WTC11 (cell line): ENCODE results near the gene RBX1. TPM values are rescaled to one million over a fixed set of nuclear protein-coding genes. Genes with fewer than 3 reads are reported as not detected.

Experiments
- ATAC-seq: fragments of 200-7000 bp; cut with Tn5 transposase; 2 replicates; pipeline ENCODE4 v1.10.0; 2021; ENCODE audit warnings: mild to moderate bottlenecking, moderate library complexity
- CTCF ChIA-PET: fragments of 300-600 bp; sonication (Branson Sonifier 250); formaldehyde crosslinking; loops from one replicate; lab custom pipeline; 2021; ENCODE audit warnings: antibody characterized with exemption; lab: Charles Lee
- POLR2A ChIA-PET: fragments of 350-600 bp; sonication (Branson Sonifier 250); formaldehyde crosslinking; loops from one replicate; lab custom pipeline; 2021; ENCODE audit warnings: antibody characterized with exemption; lab: Charles Lee
- DNase-seq: peaks from one replicate; pipeline ENCODE4 v3.0.0; 2021; ENCODE audit warnings: low spot score
- H3K27ac Mint-ChIP-seq: 2 replicates; pipeline ENCODE4 v1.8.0; 2021; ENCODE audit warnings: mixed read lengths
- H3K27me3 Mint-ChIP-seq: 2 replicates; pipeline ENCODE4 v1.8.0; 2021; ENCODE audit warnings: low read depth, mild to moderate bottlenecking, moderate library complexity, mixed read lengths
- H3K36me3 Mint-ChIP-seq: 2 replicates; pipeline ENCODE4 v1.8.0; 2021; ENCODE audit warnings: mixed read lengths
- H3K4me1 Mint-ChIP-seq: 2 replicates; pipeline ENCODE4 v1.8.0; 2022; ENCODE audit warnings: mixed read lengths
- H3K4me3 Mint-ChIP-seq: 2 replicates; pipeline ENCODE4 v1.8.0; 2021; ENCODE audit warnings: mild to moderate bottlenecking, moderate library complexity, mixed read lengths
- H3K9me3 Mint-ChIP-seq: 2 replicates; pipeline ENCODE4 v1.8.0; 2021; ENCODE audit warnings: mixed read lengths
- CBFB ChIP-seq: sonication (generic); formaldehyde crosslinking; IDR thresholded peaks from 2 replicates; pipeline ENCODE4 v1.8.1; 2022; ENCODE audit warnings: mild to moderate bottlenecking, low read depth, missing genetic modification reagents
- CREM ChIP-seq: sonication (generic); formaldehyde crosslinking; IDR thresholded peaks from 2 replicates; pipeline ENCODE4 v1.8.1; 2022; ENCODE audit warnings: mild to moderate bottlenecking, missing genetic modification reagents, moderate library complexity
- ETV6 ChIP-seq: sonication (generic); formaldehyde crosslinking; IDR thresholded peaks from 2 replicates; pipeline ENCODE4 v1.8.1; 2022; ENCODE audit warnings: mild to moderate bottlenecking, missing genetic modification reagents
- GABPB1 ChIP-seq: sonication (generic); formaldehyde crosslinking; IDR thresholded peaks from 2 replicates; pipeline ENCODE4 v1.8.1; 2023; ENCODE audit warnings: mild to moderate bottlenecking, missing genetic modification reagents
- MXD4 ChIP-seq: fragments of 250-450 bp; sonication (Bioruptor Pico); IDR thresholded peaks from 2 replicates; pipeline ENCODE4 v1.8.0; 2021; ENCODE audit warnings: mild to moderate bottlenecking, moderate library complexity, borderline replicate concordance
- NR1H2 ChIP-seq: sonication (generic); formaldehyde crosslinking; IDR thresholded peaks from 2 replicates; pipeline ENCODE4 v1.9.0; 2021; ENCODE audit warnings: mild to moderate bottlenecking, moderate library complexity, missing genetic modification reagents
- NR2C2 ChIP-seq: sonication (generic); formaldehyde crosslinking; IDR thresholded peaks from 2 replicates; pipeline ENCODE4 v1.8.0; 2022; ENCODE audit warnings: mild to moderate bottlenecking, missing genetic modification reagents
- OVOL2 ChIP-seq: fragments of 250-450 bp; sonication (Bioruptor Pico); IDR thresholded peaks from 2 replicates; pipeline ENCODE4 v1.9.0; 2021; ENCODE audit warnings: mild to moderate bottlenecking, borderline replicate concordance
- PRRX2 ChIP-seq: fragments of 250-450 bp; sonication (Bioruptor Pico); IDR thresholded peaks from 2 replicates; pipeline ENCODE4 v1.8.0; 2021; ENCODE audit warnings: mild to moderate bottlenecking
- SMAD3 ChIP-seq: sonication (generic); formaldehyde crosslinking; IDR thresholded peaks from 2 replicates; pipeline ENCODE4 v1.8.0; 2022; ENCODE audit warnings: missing genetic modification reagents, mild to moderate bottlenecking, borderline replicate concordance
- SP1 ChIP-seq: sonication (generic); formaldehyde crosslinking; conservative IDR thresholded peaks from 2 replicates; pipeline ENCODE4 v1.8.1; 2022; ENCODE audit warnings: missing genetic modification reagents
- ZNF121 ChIP-seq: sonication (generic); formaldehyde crosslinking; IDR thresholded peaks from 2 replicates; pipeline ENCODE4 v1.8.0; 2023; ENCODE audit warnings: missing genetic modification reagents
- ZNF219 ChIP-seq: sonication (generic); formaldehyde crosslinking; IDR thresholded peaks from 2 replicates; pipeline ENCODE4 v1.8.0; 2023; ENCODE audit warnings: missing genetic modification reagents, mild to moderate bottlenecking, borderline replicate concordance
- ZNF416 ChIP-seq: fragments of 250-450 bp; sonication (Bioruptor Pico); IDR thresholded peaks from 2 replicates; pipeline ENCODE4 v1.9.0; 2021; ENCODE audit warnings: mild to moderate bottlenecking, inconsistent platforms
- ZNF423 ChIP-seq: fragments of 250-450 bp; sonication (Bioruptor Pico); IDR thresholded peaks from 2 replicates; pipeline ENCODE4 v2.1.2; 2022; ENCODE audit warnings: mild to moderate bottlenecking, moderate library complexity
- total RNA-seq: library from RNA; stranded (reverse); gene quantifications from 3 replicates; pipeline ENCODE4 v1.2.3, GENCODE V29; 2021
- TF ChIP-seq, protein P1 (sequence below): sonication (generic); formaldehyde crosslinking; IDR thresholded peaks from 2 replicates; pipeline ENCODE4 v1.8.1; 2022; ENCODE audit warnings: mild to moderate bottlenecking, missing genetic modification reagents, moderate library complexity, borderline replicate concordance
- TF ChIP-seq, protein P2 (sequence below): sonication (generic); formaldehyde crosslinking; IDR thresholded peaks from 2 replicates; pipeline ENCODE4 v1.8.0; 2022; ENCODE audit warnings: mild to moderate bottlenecking, missing genetic modification reagents
- TF ChIP-seq, protein P3 (sequence below): sonication (generic); formaldehyde crosslinking; IDR thresholded peaks from 2 replicates; pipeline ENCODE4 v1.8.1; 2023; ENCODE audit warnings: mild to moderate bottlenecking, missing genetic modification reagents
- TF ChIP-seq, protein P4 (sequence below): sonication (generic); formaldehyde crosslinking; IDR thresholded peaks from 2 replicates; pipeline ENCODE4 v1.8.1; 2022; ENCODE audit warnings: low read depth, missing genetic modification reagents, borderline replicate concordance
- TF ChIP-seq, protein P5 (sequence below): sonication (generic); formaldehyde crosslinking; IDR thresholded peaks from 2 replicates; pipeline ENCODE4 v1.8.1; 2022; ENCODE audit warnings: missing genetic modification reagents, borderline replicate concordance

Gene RBX1
- total RNA-seq, 1 experiment from 2014 or later, result 70.8 TPM

DNA sequence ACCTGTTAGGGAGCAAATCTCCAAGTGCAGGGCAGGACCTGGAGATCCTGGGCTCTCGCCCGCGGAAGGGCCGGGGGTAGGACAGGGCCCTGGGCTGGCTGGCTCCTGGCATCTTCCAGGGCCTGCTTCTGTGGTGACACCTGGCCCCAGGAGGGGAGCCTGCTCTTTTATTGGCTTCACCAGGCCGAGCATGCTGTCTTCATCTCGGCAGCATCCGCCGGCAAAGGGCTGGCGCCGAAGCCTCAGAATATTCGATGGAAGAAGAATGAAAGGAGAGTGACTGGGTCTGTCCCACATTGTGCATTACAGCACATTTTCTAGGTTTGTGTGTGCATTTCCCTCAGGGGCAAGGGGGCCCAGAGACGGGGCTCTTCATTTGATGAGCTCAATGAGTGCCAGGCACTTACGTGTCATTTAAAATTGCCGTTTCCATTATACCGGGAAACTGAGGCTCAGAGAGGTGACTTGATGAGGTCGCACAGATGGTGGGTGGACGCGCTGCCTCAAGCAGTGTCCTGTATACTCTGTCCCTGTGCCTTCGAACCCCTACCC is 70.0 kb downstream of the RBX1 start:
- ChIA-PET POLR2A (interaction anchor here (0.7 to 2.6 kb wide), 4 partner anchors 10 to 805 kb away, joined by 3 to 31 read pairs (median 6); partner anchors contain the start of genes EP300 and RBX1), CTCF (interaction anchor here (1.0 to 2.6 kb wide), 3 partner anchors 99 to 217 kb away, joined by 6 to 12 read pairs (median 6); no protein-coding TSS in a partner anchor)
- Mint-ChIP-seq H3K27ac (peak overlapping the region; percentile 90), H3K27me3 (peaks cover 7% of the 10 kb centered on the region), H3K9me3 (no peaks in the 10 kb centered on the region), H3K4me1 (peaks cover 21% of the 10 kb centered on the region), H3K36me3 (no peaks in the 10 kb centered on the region), H3K4me3 (peak overlapping the region; percentile 91)
- peak; percentile 32 for DNase-seq
- peak; percentile 13 for ATAC-seq
- TF ChIP-seq, protein P1, sequence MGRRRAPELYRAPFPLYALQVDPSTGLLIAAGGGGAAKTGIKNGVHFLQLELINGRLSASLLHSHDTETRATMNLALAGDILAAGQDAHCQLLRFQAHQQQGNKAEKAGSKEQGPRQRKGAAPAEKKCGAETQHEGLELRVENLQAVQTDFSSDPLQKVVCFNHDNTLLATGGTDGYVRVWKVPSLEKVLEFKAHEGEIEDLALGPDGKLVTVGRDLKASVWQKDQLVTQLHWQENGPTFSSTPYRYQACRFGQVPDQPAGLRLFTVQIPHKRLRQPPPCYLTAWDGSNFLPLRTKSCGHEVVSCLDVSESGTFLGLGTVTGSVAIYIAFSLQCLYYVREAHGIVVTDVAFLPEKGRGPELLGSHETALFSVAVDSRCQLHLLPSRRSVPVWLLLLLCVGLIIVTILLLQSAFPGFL (CRISPR knock-in tag), result no peak
- no peak for TF ChIP-seq CREM (CRISPR knock-in tag)
- TF ChIP-seq, protein P2, sequence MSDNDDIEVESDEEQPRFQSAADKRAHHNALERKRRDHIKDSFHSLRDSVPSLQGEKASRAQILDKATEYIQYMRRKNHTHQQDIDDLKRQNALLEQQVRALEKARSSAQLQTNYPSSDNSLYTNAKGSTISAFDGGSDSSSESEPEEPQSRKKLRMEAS (CRISPR knock-in tag), result 0 out of 2 replicates have a peak, but pooled peaks have one; percentile 5
- TF ChIP-seq, protein P3, sequence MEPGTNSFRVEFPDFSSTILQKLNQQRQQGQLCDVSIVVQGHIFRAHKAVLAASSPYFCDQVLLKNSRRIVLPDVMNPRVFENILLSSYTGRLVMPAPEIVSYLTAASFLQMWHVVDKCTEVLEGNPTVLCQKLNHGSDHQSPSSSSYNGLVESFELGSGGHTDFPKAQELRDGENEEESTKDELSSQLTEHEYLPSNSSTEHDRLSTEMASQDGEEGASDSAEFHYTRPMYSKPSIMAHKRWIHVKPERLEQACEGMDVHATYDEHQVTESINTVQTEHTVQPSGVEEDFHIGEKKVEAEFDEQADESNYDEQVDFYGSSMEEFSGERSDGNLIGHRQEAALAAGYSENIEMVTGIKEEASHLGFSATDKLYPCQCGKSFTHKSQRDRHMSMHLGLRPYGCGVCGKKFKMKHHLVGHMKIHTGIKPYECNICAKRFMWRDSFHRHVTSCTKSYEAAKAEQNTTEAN (CRISPR knock-in tag), result no peak
- no peak for TF ChIP-seq NR1H2

DNA sequence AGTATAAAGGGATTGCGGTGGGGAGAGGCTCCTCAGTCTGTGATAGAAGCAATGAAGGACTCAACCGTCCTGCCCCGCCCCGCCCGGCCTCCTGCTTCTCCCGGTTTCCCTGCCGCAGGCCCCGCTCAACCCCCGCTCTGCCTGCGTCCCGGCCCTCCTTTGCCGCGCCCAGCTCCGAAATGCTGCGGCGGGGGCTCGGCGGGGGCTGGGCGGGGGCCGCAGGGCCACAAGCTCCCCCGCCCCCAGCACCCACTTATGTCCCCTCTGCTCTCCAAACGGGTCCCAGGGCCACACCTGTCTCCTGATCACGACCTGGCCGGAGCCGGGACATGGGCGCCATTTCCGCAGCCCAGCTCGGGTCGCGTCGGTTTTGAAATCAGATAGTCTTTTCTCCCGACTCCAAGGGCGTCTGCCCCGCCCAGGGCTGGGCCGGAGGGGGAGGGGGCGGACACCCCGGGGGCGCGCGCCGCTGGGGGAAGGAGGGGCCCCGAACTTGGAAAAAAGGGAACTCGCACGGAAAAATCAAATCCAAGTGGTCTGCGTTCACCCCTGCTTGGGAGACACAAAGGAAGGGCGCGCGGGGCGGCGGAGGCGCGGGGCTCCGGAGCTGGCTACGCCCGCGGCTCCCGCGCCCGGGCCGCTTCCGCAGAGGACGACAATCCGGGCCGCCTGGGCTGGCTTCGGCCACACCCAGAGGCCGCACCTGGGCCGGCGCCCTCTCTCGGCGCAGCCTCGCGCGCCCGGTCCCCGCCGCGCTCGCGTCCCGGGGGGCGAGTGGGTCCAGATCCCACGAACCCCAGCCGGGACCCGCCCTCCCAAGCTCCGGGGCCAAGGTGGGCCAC is 70.7 kb downstream of the RBX1 start:
- TF ChIP-seq GABPB1 (CRISPR knock-in tag) (peak; percentile 48; the same call in 1 of the 2 replicates), ZNF416 (CRISPR knock-in tag) (0 out of 2 replicates have a peak, but pooled peaks have one; percentile 61), SP1 (CRISPR knock-in tag) (peak; percentile 20; the same call in 1 of the 2 replicates), OVOL2 (CRISPR knock-in tag) (no peak), ZNF219 (CRISPR knock-in tag) (0 out of 2 replicates have a peak, but pooled peaks have one; percentile 22), ZNF423 (CRISPR knock-in tag) (peak; percentile 46)
- no peaks in the 10 kb centered on the region for H3K9me3 Mint-ChIP-seq
- H3K27me3 Mint-ChIP-seq, result peaks cover 7% of the 10 kb centered on the region
- ChIA-PET CTCF (interaction anchor here (1.0 to 2.6 kb wide), 6 partner anchors 12 to 216 kb away, joined by 3 to 12 read pairs (median 6); partner anchors contain the start of gene RBX1), POLR2A (interaction anchor here (0.7 to 2.6 kb wide), 8 partner anchors 11 to 806 kb away, joined by 3 to 31 read pairs (median 3); partner anchors contain the start of genes EP300, RANGAP1, RBX1 and ST13)
- no peaks in the 10 kb centered on the region for H3K36me3 Mint-ChIP-seq
- peak overlapping the region; percentile 91 for H3K4me3 Mint-ChIP-seq
- DNase-seq, result peak; percentile 69
- H3K4me1 Mint-ChIP-seq, result peaks cover 21% of the 10 kb centered on the region
- peak overlapping the region; percentile 99 for H3K27ac Mint-ChIP-seq
- ATAC-seq, result peak; percentile 48

DNA sequence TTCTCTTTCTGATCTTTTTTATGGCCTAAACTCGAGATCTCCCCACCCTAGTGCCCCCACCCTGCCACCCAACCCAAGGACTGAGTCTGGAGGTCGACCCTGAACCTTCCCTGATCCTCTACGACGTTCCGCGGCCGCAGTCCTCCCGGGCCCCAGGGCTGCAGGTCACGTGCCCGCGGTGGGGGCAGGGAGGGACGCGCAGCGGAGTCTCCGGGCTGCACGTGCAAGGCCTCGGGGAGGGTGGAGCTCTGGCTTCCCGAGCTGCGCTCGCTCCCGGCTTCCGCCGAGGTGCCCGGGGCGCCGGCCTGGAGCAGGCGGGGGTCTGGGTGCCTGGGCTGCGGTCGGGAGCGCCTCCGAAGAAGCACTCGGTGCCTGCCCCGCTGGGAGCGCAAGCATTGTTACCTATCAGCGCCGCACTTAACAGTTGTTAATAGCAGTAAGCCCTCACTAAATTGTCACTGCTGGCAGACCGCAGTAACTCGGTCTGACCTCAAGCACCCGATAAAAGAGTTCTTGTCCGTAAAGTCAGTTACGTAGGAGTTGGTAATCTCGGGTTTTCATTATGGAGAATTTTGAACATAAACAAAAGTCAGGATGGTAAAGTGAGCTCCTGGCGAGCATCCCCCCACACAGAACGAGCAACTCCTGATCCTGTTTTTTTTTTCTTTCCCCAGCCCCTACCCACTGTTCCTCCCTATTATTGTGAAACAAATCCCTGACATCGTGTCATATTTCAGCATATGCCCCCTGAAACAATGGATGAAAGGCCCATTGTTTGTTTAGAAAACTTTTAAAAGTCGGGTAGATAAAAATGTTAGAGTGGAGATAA is 71.5 kb downstream of the RBX1 start:
- no peaks in the 10 kb centered on the region for H3K36me3 Mint-ChIP-seq
- ATAC-seq, result peak; percentile 81
- POLR2A ChIA-PET, result interaction anchor here (0.6 to 2.6 kb wide), 8 partner anchors 12 to 322 kb away, joined by 3 to 31 read pairs (median 3); partner anchors contain the start of genes EP300, RANGAP1 and RBX1
- H3K4me3 Mint-ChIP-seq, result peak overlapping the region; percentile 51
- H3K27me3 Mint-ChIP-seq, result peaks cover 7% of the 10 kb centered on the region
- peak overlapping the region; percentile 63; the same call in 1 of the 2 replicates for H3K27ac Mint-ChIP-seq
- no peaks in the 10 kb centered on the region for H3K9me3 Mint-ChIP-seq
- peak; percentile 93 for DNase-seq
- peaks cover 21% of the 10 kb centered on the region for H3K4me1 Mint-ChIP-seq
- CTCF ChIA-PET, result interaction anchor here (0.7 to 2.6 kb wide), 6 partner anchors 13 to 172 kb away, joined by 3 to 12 read pairs (median 4); partner anchors contain the start of gene RBX1
- TF ChIP-seq ZNF121 (peak; percentile 88), ETV6 (CRISPR knock-in tag) (peak; percentile 91), ZNF423 (CRISPR knock-in tag) (peak; percentile 32; the same call in 1 of the 2 replicates), ZNF219 (CRISPR knock-in tag) (0 out of 2 replicates have a peak, but pooled peaks have one; percentile 47), NR2C2 (CRISPR knock-in tag) (no peak), CBFB (CRISPR knock-in tag) (peak; percentile 94), ZNF416 (CRISPR knock-in tag) (peak; percentile 46; the same call in 1 of the 2 replicates), SMAD3 (CRISPR knock-in tag) (peak; percentile 94), PRRX2 (CRISPR knock-in tag) (no peak), MXD4 (CRISPR knock-in tag) (no peak)
- TF ChIP-seq, protein P2 (CRISPR knock-in tag), result peak; percentile 99
- TF ChIP-seq, protein P4, sequence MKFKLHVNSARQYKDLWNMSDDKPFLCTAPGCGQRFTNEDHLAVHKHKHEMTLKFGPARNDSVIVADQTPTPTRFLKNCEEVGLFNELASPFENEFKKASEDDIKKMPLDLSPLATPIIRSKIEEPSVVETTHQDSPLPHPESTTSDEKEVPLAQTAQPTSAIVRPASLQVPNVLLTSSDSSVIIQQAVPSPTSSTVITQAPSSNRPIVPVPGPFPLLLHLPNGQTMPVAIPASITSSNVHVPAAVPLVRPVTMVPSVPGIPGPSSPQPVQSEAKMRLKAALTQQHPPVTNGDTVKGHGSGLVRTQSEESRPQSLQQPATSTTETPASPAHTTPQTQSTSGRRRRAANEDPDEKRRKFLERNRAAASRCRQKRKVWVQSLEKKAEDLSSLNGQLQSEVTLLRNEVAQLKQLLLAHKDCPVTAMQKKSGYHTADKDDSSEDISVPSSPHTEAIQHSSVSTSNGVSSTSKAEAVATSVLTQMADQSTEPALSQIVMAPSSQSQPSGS, result peak; percentile 55; the same call in 1 of the 2 replicates
- TF ChIP-seq, protein P5, sequence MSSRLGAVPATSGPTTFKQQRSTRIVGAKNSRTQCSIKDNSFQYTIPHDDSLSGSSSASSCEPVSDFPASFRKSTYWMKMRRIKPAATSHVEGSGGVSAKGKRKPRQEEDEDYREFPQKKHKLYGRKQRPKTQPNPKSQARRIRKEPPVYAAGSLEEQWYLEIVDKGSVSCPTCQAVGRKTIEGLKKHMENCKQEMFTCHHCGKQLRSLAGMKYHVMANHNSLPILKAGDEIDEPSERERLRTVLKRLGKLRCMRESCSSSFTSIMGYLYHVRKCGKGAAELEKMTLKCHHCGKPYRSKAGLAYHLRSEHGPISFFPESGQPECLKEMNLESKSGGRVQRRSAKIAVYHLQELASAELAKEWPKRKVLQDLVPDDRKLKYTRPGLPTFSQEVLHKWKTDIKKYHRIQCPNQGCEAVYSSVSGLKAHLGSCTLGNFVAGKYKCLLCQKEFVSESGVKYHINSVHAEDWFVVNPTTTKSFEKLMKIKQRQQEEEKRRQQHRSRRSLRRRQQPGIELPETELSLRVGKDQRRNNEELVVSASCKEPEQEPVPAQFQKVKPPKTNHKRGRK, result no peak
